ENCODE data around the gene NUDT19.

Gene NUDT19

DNA sequence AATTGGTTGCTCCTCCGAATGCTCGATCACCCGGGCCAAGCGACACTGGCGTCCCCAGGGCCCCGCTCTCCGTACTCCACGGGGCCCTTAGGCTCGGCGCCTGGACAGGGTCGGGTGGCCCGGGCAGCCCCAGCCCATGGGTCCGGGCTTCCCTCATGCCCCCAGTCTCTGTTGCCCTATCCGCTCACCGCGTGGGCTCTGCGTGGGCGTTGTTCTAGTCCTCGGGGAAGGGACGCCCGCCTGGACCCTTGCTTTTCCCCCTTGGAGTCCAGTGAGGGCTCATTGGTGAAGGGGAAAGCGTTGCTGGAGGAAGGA is 29.3 kb downstream of the NUDT19 start:
- Histone ChIP-seq H3K27me3 (ENCODE audit: insufficient read depth, low read length) (no peaks in the 10 kb centered on the region), H3K9me3 (ENCODE audit: low read length) (no peaks in the 10 kb centered on the region), H3K9me2 (ENCODE audit: low read depth, low read length) (no peaks in the 10 kb centered on the region), H3F3A (ENCODE audit: insufficient read depth, low read length) (no peaks in the 10 kb centered on the region), H3K27ac (ENCODE audit: low read depth, low read length, poor library complexity, severe bottlenecking) (no peak overlapping the region), H2AFZ (ENCODE audit: low read length) (no peak overlapping the region), H3K4me3 (ENCODE audit: low read depth, low read length, poor library complexity, severe bottlenecking) (no peak overlapping the region), H3K36me3 (ENCODE audit: insufficient read depth, low read length) (no peaks in the 10 kb centered on the region), H3K4me1 (ENCODE audit: insufficient read depth, low read length, severe bottlenecking) (no peaks in the 10 kb centered on the region), H4K20me1 (ENCODE audit: insufficient read depth, low read length) (no peaks in the 10 kb centered on the region), H3K79me2 (ENCODE audit: insufficient read depth, low read length) (no peaks in the 10 kb centered on the region), H3K9ac (ENCODE audit: low read length) (no peak overlapping the region), H3K4me2 (ENCODE audit: low read length) (no peak overlapping the region)
- TF ChIP-seq EZH2 (IDR thresholded peaks at IDR 0.05; ENCODE audit: borderline replicate concordance, low read length): no peak
- TF ChIP-seq, protein P1, sequence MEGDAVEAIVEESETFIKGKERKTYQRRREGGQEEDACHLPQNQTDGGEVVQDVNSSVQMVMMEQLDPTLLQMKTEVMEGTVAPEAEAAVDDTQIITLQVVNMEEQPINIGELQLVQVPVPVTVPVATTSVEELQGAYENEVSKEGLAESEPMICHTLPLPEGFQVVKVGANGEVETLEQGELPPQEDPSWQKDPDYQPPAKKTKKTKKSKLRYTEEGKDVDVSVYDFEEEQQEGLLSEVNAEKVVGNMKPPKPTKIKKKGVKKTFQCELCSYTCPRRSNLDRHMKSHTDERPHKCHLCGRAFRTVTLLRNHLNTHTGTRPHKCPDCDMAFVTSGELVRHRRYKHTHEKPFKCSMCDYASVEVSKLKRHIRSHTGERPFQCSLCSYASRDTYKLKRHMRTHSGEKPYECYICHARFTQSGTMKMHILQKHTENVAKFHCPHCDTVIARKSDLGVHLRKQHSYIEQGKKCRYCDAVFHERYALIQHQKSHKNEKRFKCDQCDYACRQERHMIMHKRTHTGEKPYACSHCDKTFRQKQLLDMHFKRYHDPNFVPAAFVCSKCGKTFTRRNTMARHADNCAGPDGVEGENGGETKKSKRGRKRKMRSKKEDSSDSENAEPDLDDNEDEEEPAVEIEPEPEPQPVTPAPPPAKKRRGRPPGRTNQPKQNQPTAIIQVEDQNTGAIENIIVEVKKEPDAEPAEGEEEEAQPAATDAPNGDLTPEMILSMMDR (IDR thresholded peaks at IDR 0.05; ENCODE audit: low read length): no peak

DNA sequence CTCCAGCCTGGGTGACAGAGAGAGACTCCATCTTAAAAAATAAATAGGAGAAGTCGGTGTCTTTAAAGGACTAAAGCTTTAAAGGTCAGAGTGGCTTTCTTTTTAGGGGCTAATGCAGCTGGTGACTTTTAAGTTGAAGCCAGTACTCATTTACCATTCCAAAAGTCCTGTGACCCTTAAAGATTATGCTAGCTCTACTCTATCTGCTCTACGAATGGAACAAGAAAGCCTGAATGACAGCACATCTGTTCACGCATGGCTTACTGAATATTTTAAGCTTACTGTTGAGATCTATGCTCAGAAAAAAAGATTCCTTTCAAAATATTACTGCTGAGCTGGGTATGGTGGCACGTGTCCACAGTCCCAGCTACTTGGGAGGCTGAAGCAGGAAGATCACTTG is 44.3 kb downstream of the NUDT19 start:
- Histone ChIP-seq H3K79me2 (ENCODE audit: insufficient read depth, low read length) (no peaks in the 10 kb centered on the region), H3K27me3 (ENCODE audit: insufficient read depth, low read length) (no peaks in the 10 kb centered on the region), H3K4me1 (ENCODE audit: insufficient read depth, low read length, severe bottlenecking) (no peaks in the 10 kb centered on the region), H2AFZ (ENCODE audit: low read length) (no peak overlapping the region), H3K4me2 (ENCODE audit: low read length) (no peak overlapping the region), H3K36me3 (ENCODE audit: insufficient read depth, low read length) (no peaks in the 10 kb centered on the region), H3K4me3 (ENCODE audit: low read depth, low read length, poor library complexity, severe bottlenecking) (no peak overlapping the region), H3K9ac (ENCODE audit: low read length) (no peak overlapping the region), H3K9me2 (ENCODE audit: low read depth, low read length) (no peaks in the 10 kb centered on the region), H3K9me3 (ENCODE audit: low read length) (no peaks in the 10 kb centered on the region), H3K27ac (ENCODE audit: low read depth, low read length, poor library complexity, severe bottlenecking) (no peak overlapping the region), H3F3A (ENCODE audit: insufficient read depth, low read length) (no peaks in the 10 kb centered on the region), H4K20me1 (ENCODE audit: insufficient read depth, low read length) (no peaks in the 10 kb centered on the region)
- TF ChIP-seq, protein P1 (IDR thresholded peaks at IDR 0.05; ENCODE audit: low read length): no peak
- TF ChIP-seq EZH2 (IDR thresholded peaks at IDR 0.05; ENCODE audit: borderline replicate concordance, low read length): no peak

DNA sequence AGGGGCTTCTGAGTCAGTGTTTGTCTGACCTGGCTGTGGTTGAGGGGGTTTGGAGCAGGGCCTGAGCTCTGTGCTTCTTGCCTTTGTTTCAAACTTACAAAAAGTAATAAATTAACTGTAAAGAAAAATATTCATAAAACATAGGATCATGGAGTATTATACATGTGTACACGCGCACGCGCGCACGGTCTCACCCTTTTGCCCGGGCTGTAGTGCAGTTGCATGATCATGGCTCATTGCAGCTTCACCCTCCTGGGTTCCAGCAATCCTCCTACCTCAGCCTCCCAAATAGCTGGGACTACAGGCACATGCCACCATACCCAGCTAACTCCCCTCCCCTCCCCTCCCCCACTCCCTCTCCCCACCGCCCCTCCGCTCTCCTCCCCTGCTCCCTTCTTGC is 51.4 kb downstream of the NUDT19 start:
- no peak overlapping the region for H3K4me3 ChIP-seq (ENCODE audit: low read depth, low read length, poor library complexity, severe bottlenecking)
- H4K20me1 ChIP-seq (ENCODE audit: insufficient read depth, low read length): no peaks in the 10 kb centered on the region
- H3K9me2 ChIP-seq (ENCODE audit: low read depth, low read length): no peaks in the 10 kb centered on the region
- no peaks in the 10 kb centered on the region for H3F3A ChIP-seq (ENCODE audit: insufficient read depth, low read length)
- H3K27ac ChIP-seq (ENCODE audit: low read depth, low read length, poor library complexity, severe bottlenecking): no peak overlapping the region
- TF ChIP-seq, protein P1 (IDR thresholded peaks at IDR 0.05; ENCODE audit: low read length): no peak
- no peak for TF ChIP-seq EZH2 (IDR thresholded peaks at IDR 0.05; ENCODE audit: borderline replicate concordance, low read length)
- no peak overlapping the region for H2AFZ ChIP-seq (ENCODE audit: low read length)
- no peak overlapping the region for H3K9ac ChIP-seq (ENCODE audit: low read length)
- H3K4me1 ChIP-seq (ENCODE audit: insufficient read depth, low read length, severe bottlenecking): no peaks in the 10 kb centered on the region
- H3K27me3 ChIP-seq (ENCODE audit: insufficient read depth, low read length): no peaks in the 10 kb centered on the region
- no peaks in the 10 kb centered on the region for H3K36me3 ChIP-seq (ENCODE audit: insufficient read depth, low read length)
- no peak overlapping the region for H3K4me2 ChIP-seq (ENCODE audit: low read length)
- no peaks in the 10 kb centered on the region for H3K9me3 ChIP-seq (ENCODE audit: low read length)
- no peaks in the 10 kb centered on the region for H3K79me2 ChIP-seq (ENCODE audit: insufficient read depth, low read length)

Measured in OCI-LY1 (cell line).